GM12874 (cell line): ENCODE results near the gene GP1BA.

ENCODE experiments used
- TF ChIP-seq, protein P1 (sequence below): IDR thresholded peaks from 2 replicates; pipeline ENCODE4 v1.5.1; 2011; ENCODE audit warnings: low read depth, mild to moderate bottlenecking, control low read depth, low read length, moderate library complexity; ENCODE audit not compliant: insufficient read depth

Gene GP1BA

GRCh38 chr17:4938688-4939545, 6.8 kb downstream of the GP1BA start:
- TF ChIP-seq, protein P1, sequence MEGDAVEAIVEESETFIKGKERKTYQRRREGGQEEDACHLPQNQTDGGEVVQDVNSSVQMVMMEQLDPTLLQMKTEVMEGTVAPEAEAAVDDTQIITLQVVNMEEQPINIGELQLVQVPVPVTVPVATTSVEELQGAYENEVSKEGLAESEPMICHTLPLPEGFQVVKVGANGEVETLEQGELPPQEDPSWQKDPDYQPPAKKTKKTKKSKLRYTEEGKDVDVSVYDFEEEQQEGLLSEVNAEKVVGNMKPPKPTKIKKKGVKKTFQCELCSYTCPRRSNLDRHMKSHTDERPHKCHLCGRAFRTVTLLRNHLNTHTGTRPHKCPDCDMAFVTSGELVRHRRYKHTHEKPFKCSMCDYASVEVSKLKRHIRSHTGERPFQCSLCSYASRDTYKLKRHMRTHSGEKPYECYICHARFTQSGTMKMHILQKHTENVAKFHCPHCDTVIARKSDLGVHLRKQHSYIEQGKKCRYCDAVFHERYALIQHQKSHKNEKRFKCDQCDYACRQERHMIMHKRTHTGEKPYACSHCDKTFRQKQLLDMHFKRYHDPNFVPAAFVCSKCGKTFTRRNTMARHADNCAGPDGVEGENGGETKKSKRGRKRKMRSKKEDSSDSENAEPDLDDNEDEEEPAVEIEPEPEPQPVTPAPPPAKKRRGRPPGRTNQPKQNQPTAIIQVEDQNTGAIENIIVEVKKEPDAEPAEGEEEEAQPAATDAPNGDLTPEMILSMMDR = no peak

DNA sequence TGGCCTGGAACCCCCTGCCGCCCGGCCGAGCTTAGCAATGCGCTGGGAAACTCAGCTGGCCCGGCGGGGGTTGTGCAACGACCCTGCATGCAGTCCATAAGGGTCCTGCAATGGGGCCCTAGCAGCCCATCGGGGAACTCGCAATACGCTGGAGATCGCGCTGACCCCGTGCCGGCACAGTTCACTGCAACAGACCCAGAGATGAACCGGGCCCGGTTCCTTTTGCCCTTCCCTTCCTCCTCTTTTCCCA, 7.4 kb downstream of the GP1BA start:
- TF ChIP-seq, protein P1 = no peak

- TF ChIP-seq, protein P1 = no peak
These were observed 7.9 kb downstream of the GP1BA start, which contains the start of the genes RNF167 and SLC25A11 for GRCh38 chr17:4939796-4940554. TSS of gene RNF167 (plus strand) at chr17:4940268. CDS start at chr17:4940910, 642 bp downstream. TSS of gene SLC25A11 (minus strand) at chr17:4940046. CDS start at chr17:4939910, 136 bp downstream.

DNA sequence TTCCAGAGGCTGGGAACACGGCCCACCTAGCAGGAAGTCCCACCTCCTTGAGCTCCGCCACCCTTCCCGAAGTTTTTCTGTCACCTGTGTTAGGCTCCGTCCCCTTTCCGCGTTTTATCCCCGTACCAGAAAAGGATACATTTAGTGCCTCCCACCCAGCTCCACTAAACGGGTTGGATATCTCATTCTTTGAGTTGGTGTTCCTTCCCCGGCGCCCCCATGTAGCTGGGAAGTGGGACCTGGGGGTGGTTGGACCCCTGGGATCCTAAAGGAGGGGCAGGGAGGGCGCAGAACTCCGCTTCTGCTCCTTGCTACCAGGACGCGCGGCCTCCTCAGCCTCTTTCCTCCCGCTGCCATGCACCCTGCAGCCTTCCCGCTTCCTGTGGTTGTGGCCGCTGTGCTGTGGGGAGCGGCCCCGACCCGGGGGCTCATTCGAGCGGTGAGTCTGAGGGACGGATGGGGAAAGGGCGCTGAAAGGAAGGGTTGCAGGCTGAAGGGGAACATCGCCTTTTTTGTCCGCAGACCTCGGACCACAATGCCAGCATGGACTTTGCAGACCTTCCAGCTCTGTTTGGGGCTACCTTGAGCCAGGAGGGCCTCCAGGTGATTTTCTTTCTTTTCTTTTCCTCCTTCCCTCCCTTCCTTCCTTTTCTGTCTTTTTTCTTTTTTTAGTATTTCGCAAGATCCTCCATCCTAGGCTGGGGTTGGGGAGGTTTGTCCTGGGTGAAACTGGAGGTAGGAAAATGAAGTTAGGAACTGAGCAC, 8.7 kb downstream of the GP1BA start:
- TF ChIP-seq, protein P1 = no peak

- TF ChIP-seq, protein P1 = no peak
These were observed 9.2 kb downstream of the GP1BA start for GRCh38 chr17:4941319-4941610.

DNA sequence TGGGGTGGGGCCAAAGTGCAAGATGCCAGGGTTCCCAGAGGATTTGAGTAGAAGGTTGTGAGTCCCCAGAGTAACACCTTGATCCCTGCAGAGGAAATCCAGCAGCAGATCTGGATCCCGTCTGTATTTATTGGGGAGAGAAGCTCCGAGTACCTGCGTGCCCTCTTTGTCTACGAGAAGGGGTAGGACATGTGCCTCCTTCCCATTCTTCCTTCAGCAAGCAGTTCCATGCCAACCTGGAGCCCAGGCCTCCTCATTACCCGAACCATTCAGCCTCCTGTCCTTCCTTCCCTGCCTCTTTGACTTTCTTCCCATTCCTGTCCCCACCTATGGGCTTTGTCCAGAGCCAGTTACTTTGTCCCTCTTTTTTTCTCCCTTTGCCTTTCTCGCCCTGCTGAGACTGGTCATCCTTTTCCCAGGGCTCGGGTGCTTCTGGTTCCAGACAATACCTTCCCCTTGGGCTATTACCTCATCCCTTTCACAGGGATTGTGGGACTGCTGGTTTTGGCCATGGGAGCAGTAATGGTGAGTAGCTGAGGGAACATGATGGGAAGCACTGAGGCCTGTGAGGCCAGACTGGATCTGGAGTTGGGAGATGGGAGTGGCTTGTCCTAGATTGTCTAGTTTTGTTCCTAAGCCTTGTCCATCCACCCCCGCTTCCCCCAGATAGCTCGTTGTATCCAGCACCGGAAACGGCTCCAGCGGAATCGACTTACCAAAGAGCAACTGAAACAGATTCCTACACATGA, 10.9 kb downstream of the GP1BA start:
- TF ChIP-seq, protein P1 = no peak
